HG03442 (cell line): ENCODE data around the gene TRDN.
"Not testable (repeated sequence)": the region's sequence is repeated elsewhere in the genome, so short reads cannot be mapped to it uniquely, and the experiment has no call there.

Experiments used
- ATAC-seq: cut with Tn5 transposase; IDR thresholded peaks from one replicate; pipeline ENCODE4 v1.9.1; 2021; ENCODE audit warnings: mild to moderate bottlenecking, moderate library complexity; ENCODE audit not compliant: unreplicated experiment

Gene TRDN

DNA sequence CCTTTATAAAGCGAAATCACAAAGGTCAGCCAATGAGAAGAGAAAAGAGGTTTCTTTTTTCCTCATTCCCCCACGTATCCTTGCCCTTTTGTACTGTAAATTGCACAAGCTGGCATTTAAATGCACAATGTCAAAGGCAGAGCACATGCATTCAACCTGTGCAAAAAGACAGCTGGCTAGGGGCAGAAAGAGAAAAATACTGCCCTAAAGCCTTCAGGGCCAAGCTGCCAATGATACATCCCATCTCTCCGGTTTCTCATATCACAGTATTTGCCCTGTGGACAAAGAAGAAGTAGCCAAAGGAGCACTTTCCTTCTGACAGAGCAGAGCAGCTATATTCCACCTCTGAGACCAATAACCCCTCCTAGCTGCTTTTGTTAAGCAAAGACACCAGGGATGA lies 219.2 kb downstream of the TRDN start:
- ATAC-seq, result no peak

DNA sequence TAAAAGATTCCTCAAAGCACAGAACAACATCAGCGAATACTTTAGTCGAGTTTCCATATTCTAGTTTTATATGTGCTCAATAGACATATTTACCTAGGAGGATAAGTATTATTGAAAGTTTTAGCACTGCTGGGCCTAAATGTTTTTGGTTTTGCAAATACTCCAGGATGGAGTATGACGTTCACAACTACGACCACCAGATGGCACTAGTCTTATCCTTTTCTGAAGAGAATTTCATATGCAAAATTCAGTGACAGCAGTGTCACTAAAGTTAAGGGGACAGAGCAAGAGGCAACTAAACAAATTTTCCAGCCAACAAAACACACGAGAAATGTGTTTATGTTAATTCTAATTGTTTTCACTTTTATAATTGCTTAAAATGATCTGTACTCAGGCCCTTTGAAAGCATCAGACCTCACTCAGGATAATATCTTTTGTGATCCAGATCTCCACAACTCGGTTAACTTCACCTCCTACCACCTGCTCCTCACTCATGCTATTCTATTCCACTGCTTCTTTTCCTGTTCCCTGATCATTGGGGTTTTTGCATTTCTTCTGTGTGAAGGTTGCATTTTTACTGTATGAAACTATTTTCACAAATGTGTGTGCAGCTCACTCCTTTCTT lies 220.8 kb downstream of the TRDN start:
- peak; percentile 92 for ATAC-seq

DNA sequence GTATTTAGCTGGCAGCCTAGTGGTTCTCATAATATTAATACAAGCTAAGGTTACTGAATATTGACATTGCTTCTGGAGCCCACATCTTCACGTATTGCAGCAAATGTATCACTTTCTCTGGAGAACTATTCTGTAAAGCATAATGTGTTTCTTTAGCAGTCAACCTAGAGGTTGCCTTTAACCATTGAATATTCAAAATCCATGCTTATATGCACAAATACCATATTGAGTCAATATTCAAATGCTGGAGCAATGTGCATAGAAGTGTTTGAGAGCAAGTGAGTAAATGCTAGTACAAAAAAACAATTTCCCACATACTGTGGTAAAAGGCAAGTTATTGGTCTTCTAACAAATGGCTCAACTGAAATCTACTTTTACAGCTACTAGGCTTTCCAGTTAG lies 231.8 kb downstream of the TRDN start:
- ATAC-seq, result no peak

DNA sequence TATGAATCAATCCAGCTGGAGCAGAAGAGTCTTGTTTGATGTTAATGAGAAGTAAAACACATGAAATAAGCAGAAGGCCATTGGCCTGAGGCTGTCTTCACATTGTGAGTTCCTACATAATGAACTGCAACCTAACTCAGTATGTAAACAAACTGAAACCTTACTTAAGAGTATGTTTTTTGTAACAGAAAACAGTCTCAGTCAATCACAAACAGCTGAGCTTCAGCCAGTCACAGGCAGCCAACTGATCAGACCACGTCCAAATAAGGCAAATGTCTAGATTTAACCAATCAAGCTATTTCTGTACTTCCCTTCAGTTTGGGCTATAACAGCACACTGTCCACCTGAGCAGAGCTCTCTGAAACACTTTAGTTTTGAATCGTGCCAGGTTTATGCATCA lies 234.7 kb downstream of the TRDN start:
- peak; percentile 92 for ATAC-seq

DNA sequence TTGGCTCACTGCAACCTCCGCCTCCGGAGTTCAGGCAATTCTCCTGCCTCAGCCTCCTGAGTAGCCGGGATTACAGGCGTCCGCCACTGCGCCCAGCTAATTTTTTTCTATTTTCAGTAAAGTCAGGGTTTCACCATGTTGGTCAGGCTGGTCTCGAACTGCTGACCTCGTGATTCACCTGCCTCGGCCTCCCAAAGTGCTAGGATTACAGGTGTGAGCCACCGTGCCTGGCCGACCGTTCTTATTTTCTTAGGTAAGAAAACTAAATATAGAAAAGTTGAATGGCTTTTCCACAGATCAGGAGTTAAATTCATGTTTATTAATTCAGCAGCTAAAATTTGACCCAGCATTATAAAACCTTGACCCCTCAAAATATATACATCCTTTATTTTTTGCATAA lies 238.7 kb downstream of the TRDN start:
- ATAC-seq, result no peak

DNA sequence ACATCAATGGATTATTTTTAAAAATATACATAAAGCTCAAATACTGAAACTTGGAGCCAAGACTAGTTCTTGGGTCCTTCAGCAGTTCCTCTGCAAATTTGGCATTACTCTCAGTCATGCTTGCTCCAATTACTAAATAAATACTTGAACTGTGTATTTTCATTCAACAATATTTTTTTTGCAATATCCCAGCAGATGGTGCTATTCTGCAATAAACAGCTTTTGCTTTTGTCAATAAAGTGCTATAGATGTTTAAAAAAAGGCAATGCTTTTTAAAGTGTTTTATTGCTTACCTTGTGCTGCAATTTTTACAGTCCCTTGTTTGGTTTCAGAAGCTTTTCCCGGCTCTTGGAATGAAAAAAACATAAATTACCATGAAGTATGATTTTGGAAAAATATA lies 243.4 kb downstream of the TRDN start:
- ATAC-seq, result no peak

DNA sequence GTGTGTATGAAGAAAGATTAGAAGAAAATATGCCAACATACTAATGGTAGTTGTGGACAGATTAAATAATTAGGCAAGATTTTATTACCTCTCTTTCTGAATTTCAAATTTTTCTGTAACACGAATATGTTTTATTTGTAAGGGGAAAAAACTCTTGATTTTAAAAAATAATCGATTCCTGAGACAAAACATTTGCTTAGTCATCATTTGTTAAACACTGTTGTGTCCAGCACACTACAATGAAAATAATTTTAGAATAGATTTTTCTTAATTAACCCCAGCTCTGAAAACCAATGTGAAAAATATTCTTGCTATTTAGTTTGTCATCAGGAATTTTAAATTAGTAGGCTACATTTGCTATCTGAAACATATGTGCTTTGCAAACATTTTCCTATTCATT lies 253.0 kb downstream of the TRDN start:
- no peak for ATAC-seq

DNA sequence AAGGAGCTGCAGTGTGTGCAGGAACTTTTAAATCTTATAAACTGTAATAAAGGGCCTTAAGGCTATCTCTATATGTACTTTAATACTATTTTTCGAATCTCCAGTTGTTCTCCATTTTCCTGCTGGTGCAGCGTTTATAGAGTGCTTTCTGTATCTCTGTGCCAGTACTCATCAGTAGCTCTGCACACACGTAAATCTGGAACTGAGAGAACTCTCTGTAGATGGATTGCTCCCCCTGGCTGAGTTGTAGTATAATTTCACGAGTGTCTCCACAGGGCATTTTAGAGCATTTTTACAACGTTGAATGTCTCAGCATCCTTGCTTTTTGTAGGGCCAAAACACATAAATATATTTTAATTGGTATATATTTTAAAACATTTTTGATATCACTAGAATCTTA lies 256.5 kb downstream of the TRDN start:
- ATAC-seq, result peak; percentile 68

DNA sequence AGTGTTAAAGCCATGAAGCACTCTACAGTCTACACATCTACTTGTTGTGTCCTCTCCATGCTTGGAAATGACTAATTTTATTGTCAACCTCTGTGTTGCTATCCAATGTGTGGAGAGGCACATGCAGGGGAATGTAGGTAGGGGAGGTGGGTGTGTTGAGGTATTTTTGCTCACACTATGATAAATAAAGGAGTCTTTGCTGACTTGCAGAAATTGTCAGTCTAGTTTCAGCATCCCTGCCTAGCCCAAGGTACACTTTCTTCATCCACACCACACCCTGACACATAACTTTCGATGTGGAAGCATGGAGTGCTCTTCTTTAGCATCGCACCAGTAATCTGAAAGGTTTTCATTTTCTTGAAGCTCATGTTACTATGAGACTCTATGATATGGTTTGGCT lies 264.0 kb downstream of the TRDN start:
- no peak for ATAC-seq

DNA sequence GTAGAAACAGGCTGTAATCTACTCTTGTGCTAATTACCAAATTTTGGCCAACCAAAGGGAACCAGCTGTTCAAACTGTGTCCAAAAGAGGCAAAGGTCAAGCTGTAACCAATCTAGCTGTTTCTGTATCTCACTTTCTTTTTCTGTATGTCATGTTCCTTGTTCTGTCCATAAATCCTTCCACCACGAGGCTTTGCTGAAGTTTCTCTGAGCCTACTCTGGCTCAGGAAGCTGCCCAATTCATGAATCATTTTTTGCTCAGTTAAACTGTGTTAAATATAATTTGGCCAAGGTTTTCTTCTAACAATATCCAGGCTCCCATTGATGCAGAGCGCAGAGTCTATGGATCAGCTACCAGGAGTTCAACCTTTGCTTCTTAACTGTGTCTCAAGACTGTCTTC lies 272.8 kb downstream of the TRDN start:
- no peak for ATAC-seq

DNA sequence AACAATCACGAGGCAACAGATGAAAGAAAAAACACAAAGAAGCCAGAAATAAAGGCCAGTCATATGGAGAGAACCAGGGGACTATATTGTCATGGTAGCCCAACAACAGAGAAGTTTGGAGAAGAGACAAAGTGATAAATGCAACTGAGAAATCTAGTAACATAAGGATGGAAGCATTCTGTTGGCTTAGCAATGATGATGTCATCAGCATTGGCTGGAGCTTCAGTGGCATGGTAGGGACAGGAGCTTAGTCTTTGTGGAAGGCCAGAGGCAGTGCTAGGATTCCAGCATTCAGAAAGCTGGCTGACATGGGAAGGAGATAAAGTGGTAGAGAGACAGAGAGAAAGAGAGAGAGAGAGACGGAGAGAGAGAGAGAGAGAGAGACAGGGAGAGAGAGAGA lies 276.4 kb downstream of the TRDN start:
- ATAC-seq, result no peak

DNA sequence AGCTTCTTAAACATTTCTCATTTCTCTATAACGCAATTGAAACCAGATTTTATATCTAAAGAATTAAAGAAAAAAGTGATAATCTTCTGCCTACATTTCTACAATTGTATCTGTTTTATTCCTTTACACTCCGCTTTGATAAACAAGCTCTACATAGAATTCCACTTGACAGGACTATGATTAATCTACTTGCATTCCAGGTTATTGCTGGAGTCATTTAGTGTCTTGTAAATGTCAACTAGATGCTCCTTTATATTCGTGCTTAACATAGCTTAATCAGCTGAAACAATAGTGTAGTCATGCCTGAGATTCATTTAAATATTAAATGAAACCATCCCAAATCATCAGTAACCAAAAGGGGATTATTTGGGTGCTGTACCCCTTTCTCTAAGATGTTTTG lies 284.0 kb downstream of the TRDN start:
- no peak for ATAC-seq

DNA sequence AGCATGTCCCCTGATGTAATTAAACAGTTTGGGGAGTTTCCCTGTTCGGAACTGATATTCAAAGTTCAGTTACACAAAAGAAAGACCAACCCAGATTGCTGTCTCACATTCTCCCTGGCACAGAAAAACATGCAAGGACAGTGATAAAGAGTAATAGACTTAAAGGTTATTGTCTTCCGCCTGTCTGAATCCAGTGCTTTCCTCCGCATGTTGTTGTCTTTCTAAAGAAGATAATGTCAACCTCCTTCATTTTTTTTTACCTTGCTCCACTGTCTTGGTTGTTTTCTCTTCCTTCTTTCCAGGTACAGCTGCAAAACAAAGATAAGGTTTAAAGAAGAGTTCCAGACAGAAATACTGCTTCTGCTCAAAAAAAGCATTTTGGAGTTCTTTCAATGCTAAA lies 284.5 kb downstream of the TRDN start:
- ATAC-seq, result no peak

DNA sequence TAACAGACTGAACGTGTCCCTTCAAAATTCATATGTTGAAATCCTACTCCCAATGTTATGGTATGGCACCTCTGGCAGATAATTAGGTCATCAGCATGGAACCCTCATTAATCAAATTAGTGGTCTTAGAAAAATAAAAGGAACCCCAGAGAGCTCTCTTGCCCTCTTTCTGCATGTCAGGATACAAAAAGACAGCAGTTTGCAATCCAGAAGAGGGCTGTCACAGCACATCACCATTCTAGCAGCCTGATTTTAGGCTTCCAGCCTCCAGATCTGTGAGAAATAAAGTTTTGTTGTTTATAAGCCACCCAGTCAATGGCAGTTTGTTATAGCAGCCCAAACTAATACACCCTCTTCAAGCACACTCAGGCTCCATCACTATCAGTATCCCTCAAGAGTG lies 292.9 kb downstream of the TRDN start:
- no peak for ATAC-seq

DNA sequence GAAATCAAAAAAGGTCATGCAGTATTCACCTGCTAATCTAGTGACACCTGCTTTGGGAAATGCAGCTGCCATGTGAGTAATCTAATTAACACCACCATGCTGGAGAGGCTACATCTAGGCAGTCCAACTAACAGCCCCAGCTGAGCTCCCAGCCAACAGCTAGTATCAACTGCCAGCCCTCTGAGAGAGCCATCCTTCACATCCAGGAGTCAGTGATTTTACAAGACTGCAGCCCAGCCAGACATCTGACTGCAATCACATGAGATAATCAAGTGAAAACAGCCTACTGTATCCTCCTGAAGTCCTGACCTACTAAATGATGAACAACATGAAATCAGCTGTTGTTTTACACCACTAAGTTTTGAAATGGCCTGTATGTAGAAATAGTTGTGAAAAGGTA lies 298.4 kb downstream of the TRDN start:
- ATAC-seq, result no peak

DNA sequence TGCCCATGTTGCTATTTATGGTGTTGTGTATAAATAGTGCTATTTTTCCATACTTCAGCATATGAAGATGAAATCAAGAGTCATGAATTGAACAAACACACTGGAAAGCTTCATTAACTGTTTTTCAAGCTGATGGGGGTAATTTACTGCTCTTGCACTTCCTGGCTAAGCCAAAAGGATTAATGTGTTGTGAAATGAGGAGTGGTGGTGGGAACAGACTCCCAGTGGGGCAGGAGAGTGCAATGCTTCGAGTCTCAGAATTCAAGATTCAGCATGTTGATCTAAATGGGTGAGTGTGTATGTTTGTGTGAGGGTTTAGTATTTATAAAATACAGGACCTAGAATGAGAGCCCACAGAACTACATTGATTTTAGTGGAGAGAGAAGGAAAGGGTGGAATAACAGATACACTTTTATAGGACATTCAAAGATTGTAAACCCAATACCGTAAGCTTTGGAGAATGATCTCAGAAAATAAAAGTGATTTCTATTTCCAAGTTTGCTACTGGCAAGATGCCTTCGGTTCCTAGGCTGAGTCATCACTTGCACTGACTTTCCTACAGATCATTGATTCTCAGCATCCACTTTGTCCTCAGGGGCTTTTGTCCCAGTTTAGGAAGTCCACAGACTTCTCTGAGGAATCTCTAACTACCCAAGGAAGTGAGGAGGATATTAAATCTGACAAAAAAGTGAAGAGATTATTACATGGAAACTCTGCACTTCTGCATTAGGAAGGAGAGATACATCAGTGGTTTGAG lies 303.6 kb downstream of the TRDN start:
- ATAC-seq, result no peak

DNA sequence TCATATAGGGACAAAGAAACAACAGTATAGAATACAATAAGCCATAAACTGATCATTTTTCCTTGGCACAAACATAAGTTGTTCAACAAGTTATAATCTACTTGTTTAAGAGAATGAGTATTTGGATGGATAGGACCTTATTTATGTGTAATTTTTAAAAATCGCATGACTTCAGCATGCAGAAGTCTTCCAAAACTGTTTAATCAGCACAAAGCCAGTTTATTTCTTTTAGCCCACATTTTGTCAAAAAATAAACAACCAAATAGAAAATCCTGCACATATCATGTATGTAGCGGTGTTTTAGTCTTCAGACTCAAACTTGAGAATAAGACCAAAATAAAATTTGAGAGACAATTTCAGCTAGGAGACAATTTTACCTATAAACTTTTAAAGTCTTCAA lies 304.7 kb downstream of the TRDN start:
- ATAC-seq, result no peak

DNA sequence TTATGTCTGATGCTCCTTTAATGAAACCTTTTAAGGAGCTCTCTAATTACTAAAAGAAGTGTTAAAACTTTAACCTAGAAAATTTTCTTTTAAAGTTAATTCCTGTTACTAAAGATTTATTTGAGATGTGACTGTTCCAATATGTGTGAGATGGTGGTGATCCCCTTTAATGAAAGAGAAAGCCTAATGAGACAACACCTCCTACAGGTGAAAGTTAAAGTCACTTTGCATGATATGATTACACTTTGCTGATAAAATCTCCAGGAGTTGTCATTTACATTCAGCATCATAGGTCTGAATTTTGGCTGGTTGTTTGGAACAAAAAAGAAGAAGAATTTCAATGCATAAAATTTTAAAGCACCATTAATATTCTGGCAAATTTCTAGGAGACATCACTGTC lies 307.4 kb downstream of the TRDN start:
- no peak for ATAC-seq

DNA sequence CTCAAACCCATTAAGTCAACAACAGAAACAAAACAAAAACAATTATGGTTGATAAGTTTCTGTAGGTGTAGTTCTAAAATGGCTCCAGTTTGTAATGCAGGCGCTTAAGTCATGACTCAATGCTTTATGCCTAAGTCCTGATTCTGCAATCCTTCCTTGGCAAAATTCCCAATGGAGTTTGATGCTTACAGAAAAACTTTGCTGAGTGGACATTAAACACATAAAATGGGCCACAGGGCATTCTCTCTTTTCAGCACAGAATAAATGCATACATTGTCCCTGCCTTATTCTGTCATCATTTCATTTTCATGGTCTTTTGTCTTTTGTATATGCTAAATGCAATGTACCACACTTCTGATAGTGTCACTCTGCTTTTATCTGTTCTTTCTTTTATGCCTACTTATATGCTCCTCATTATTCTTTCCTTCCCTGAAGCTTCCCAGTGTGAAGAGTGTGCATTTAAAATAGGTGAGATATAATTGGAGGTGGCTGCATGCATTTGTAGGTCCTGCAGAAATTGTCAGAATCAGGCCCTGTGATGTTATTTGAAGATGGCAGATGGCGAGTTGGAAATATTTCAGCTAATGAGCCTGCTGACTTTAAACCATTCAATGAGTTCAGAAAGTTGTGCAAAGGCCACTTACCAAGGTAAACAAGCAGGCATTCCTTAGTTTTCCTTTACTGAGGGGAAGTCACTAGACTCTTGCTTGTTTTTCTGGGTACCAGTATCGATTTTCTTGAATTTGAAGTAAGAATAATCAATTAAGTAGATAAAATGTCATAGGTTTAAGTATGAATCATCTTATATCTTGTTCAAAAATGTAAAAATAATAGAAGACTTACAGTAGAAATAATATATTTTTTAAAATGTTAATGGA lies 313.1 kb downstream of the TRDN start:
- no peak for ATAC-seq

DNA sequence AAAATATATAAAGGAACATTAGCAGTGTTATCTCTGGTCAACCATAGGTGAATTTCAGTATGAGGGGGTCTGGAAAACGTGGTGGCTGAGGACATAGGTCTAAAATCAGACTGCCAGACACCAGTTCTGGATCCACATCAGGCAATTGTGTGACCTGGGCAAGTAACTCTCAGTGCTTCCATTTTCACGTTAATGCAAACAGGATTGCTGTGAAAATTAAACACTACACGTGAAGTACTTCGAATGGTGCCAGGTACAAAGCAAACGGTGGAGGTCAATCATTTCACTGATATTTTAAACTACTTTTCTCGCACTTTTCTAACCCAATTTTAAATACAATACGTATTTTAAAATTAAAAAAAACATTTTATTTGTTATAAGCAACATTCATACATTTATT lies 315.7 kb downstream of the TRDN start:
- ATAC-seq, result no peak

DNA sequence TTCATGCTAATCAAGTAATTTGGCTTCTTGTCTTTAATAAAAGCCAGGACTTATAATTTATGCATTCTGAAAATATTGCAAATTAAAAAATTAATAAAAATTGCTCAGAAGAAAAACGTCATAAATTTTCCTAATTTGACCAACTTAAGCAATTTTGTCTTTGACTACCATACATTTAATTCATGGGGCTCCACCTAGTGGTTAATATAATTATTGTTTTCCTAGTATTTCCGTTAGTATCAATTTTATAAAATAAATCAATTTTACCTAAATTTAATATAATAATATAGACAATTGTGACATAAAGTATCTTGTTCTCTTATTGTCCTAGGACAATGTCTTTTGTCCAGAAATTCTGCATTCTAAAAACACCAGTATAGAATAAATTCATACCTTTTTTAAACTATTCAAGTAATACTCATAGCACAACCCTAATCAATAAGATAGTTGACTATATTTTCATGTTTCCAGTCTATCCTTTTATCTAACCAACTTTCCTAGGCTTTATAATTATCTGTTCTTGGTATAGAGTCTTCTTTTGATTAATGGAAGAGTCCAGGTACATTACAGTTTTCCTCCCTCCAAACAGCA lies 319.9 kb downstream of the TRDN start:
- ATAC-seq, result no peak

DNA sequence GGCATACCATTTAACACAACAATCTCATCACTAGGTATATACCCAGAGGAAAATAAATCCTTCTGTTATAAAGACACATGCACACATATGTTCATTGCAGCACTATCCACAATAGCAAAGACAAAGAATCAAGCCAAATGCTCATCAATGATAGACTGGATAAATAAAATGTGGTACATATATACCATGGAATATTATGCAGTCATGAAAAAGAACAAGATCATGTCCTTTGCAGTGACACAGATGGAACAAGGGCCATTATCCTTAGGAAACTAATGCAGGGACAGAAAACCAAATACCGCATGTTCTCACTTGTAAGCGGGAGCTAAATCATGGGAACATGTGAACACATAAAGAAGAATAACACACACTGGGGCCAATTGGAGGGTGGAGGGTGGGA lies 322.3 kb downstream of the TRDN start:
- ATAC-seq, result not testable (repeated sequence)
